Measurements from ENCODE around the gene SLC40A1. TPM values are rescaled to one million over a fixed set of nuclear protein-coding genes. Genes with fewer than 3 reads are reported as not detected.

Gene SLC40A1
- total RNA-seq, 1 experiment from 2014 or later = 1.7 TPM

DNA sequence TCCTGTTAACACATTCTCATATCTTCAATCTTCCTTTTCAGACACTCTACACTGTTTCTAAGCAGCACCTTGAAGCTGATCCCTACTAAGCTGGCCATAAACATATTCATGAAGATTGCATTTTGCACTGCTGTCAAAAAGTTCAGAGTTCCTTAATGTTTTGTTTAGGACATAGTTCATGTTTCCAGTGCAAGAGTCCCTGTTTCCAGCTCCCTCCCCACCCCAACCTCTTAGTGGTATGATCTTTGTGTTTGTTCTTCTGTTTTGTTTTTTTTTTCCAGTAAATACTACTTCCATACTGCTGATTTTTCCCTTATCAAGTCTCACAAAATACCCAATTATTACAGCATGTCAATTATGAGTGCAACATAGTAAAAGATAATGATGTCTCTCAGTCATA is 4.1 kb upstream of the SLC40A1 start:
- H3K4me1 ChIP-seq (ENCODE audit: insufficient read depth, low read length) = 0 out of 2 replicates have a peak, but pooled peaks cover 9% of the 10 kb centered on the region
- H3K9me2 ChIP-seq (replicated peaks; ENCODE audit: low read length) = no peaks in the 10 kb centered on the region
- POLR2A ChIA-PET (ENCODE audit: unreplicated experiment) = no interaction called here
- no peaks in the 10 kb centered on the region for H3F3A ChIP-seq (ENCODE audit: low read length, unreplicated experiment)
- H3K27ac ChIP-seq (ENCODE audit: low read length) = no peak overlapping the region
- intact Hi-C loops (cut with micrococcal nuclease) = no loop called here
- H3K36me3 ChIP-seq (ENCODE audit: low read depth, low read length) = no peaks in the 10 kb centered on the region
- H2AFZ ChIP-seq (ENCODE audit: low read length) = no peak overlapping the region
- DNase-seq = no peak
- H3K27me3 ChIP-seq (ENCODE audit: low read length) = no peaks in the 10 kb centered on the region; the same call in 1 of the 2 replicates
- no peak overlapping the region for H3K9ac ChIP-seq (ENCODE audit: low read length)
- TF ChIP-seq EZH2phosphoT487 (IDR thresholded peaks at IDR 0.05; ENCODE audit: borderline replicate concordance, low read length) = no peak
- no peak for TF ChIP-seq EZH2 (IDR thresholded peaks at IDR 0.05; ENCODE audit: low read length, unreplicated experiment)
- TF ChIP-seq, protein P1, sequence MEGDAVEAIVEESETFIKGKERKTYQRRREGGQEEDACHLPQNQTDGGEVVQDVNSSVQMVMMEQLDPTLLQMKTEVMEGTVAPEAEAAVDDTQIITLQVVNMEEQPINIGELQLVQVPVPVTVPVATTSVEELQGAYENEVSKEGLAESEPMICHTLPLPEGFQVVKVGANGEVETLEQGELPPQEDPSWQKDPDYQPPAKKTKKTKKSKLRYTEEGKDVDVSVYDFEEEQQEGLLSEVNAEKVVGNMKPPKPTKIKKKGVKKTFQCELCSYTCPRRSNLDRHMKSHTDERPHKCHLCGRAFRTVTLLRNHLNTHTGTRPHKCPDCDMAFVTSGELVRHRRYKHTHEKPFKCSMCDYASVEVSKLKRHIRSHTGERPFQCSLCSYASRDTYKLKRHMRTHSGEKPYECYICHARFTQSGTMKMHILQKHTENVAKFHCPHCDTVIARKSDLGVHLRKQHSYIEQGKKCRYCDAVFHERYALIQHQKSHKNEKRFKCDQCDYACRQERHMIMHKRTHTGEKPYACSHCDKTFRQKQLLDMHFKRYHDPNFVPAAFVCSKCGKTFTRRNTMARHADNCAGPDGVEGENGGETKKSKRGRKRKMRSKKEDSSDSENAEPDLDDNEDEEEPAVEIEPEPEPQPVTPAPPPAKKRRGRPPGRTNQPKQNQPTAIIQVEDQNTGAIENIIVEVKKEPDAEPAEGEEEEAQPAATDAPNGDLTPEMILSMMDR (conservative IDR thresholded peaks at IDR 0.05; ENCODE audit: low read depth, low read length) = no peak
- no peaks in the 10 kb centered on the region for H4K20me1 ChIP-seq (ENCODE audit: low read length)
- H3K4me3 ChIP-seq (ENCODE audit: low read length) = no peak overlapping the region
- no peak for ATAC-seq
- H3K4me2 ChIP-seq (ENCODE audit: low read length) = no peak overlapping the region
- BruUV-seq (replicated peaks) = no TSS peak
- no peaks in the 10 kb centered on the region for H3K9me3 ChIP-seq (ENCODE audit: low read length)
- CTCF ChIA-PET = no interaction called here
- no peaks in the 10 kb centered on the region for H3K79me2 ChIP-seq (ENCODE audit: low read length)

DNA sequence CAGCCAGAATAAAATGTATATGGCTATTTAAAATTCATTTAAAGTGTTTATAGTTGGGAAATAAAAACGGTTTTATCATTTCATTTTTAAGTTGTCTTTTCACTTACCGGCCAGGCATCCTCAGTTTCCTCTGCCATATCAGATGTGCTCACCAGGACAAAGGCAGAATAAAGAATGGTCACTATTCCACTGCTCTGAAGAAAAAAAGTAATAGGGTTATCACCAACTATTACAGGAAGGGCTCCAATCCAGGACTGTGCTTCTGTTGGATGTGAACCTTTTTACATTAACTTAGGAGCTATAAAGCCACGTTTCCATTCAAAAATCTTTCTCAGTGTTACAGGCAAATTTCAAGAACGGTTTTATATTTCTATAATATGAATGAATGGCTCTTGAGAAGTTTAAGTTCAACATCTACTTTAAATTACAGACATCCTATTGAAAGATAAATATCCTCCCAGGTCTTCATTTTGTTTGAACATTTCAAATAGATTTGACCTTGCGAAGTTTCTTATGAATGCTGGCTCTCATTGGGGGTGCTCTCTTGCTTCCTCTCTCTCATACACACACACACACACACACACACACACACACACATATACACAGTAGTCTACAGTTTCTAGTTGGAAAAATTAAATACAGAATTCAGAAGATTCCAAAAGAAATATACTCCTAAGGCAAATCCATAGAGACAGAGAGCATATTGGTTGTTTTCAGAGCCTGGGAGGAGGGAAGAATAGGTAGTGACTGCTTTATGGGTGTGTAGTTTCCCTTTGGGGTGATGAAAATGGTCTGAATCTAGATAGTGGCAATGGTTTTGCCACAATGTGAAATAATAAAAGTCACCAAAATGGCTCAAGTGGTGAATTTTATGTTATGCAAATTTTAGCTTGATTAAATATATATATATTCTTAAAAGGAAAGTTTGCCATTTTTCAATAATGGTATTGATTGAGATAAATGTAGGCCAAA is 2.9 kb upstream of the SLC40A1 start:
- no peak for ATAC-seq
- H3F3A ChIP-seq (ENCODE audit: low read length, unreplicated experiment) = no peaks in the 10 kb centered on the region
- H3K9me3 ChIP-seq (ENCODE audit: low read length) = no peaks in the 10 kb centered on the region
- BruUV-seq (replicated peaks) = no TSS peak
- no peaks in the 10 kb centered on the region for H4K20me1 ChIP-seq (ENCODE audit: low read length)
- no peaks in the 10 kb centered on the region for H3K36me3 ChIP-seq (ENCODE audit: low read depth, low read length)
- no peak for DNase-seq
- H3K9me2 ChIP-seq (replicated peaks; ENCODE audit: low read length) = no peaks in the 10 kb centered on the region
- 0 out of 2 replicates have a peak, but pooled peaks cover 9% of the 10 kb centered on the region for H3K4me1 ChIP-seq (ENCODE audit: insufficient read depth, low read length)
- CTCF ChIA-PET = no interaction called here
- TF ChIP-seq EZH2phosphoT487 (IDR thresholded peaks at IDR 0.05; ENCODE audit: borderline replicate concordance, low read length) = no peak
- H3K27ac ChIP-seq (ENCODE audit: low read length) = no peak overlapping the region
- no peak overlapping the region for H2AFZ ChIP-seq (ENCODE audit: low read length)
- intact Hi-C loops (cut with micrococcal nuclease) = no loop called here
- no peak overlapping the region for H3K4me2 ChIP-seq (ENCODE audit: low read length)
- H3K79me2 ChIP-seq (ENCODE audit: low read length) = no peaks in the 10 kb centered on the region
- no peaks in the 10 kb centered on the region; the same call in 1 of the 2 replicates for H3K27me3 ChIP-seq (ENCODE audit: low read length)
- no peak overlapping the region for H3K9ac ChIP-seq (ENCODE audit: low read length)
- POLR2A ChIA-PET (ENCODE audit: unreplicated experiment) = no interaction called here
- no peak overlapping the region for H3K4me3 ChIP-seq (ENCODE audit: low read length)

DNA sequence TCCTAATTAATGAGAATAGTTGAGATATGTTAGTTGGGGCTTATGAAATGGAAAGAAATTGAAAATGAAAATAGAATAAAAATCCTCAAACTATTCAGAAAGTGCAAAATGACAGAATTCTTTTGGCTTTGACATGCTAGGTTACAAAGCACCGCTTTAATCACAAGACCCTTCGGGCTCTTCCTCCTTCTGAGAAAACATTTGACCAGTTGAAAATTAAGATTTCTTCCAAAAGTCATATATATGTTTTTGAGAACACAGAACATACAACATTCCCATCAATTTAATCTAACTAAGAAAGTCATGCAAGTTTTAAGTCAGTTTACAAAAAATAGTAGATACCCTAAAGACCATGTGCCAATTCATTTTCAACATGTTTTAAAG is 2.2 kb upstream of the SLC40A1 start:
- Histone ChIP-seq H3K4me2 (ENCODE audit: low read length) (no peak overlapping the region), H3K27me3 (ENCODE audit: low read length) (no peaks in the 10 kb centered on the region; the same call in 1 of the 2 replicates), H3K36me3 (ENCODE audit: low read depth, low read length) (no peaks in the 10 kb centered on the region), H3K9me3 (ENCODE audit: low read length) (no peaks in the 10 kb centered on the region), H3F3A (ENCODE audit: low read length, unreplicated experiment) (no peaks in the 10 kb centered on the region), H4K20me1 (ENCODE audit: low read length) (no peaks in the 10 kb centered on the region), H2AFZ (ENCODE audit: low read length) (no peak overlapping the region), H3K9me2 (replicated peaks; ENCODE audit: low read length) (no peaks in the 10 kb centered on the region), H3K4me3 (ENCODE audit: low read length) (no peak overlapping the region), H3K4me1 (ENCODE audit: insufficient read depth, low read length) (0 out of 2 replicates have a peak, but pooled peaks cover 9% of the 10 kb centered on the region), H3K27ac (ENCODE audit: low read length) (no peak overlapping the region), H3K9ac (ENCODE audit: low read length) (no peak overlapping the region), H3K79me2 (ENCODE audit: low read length) (no peaks in the 10 kb centered on the region)
- ATAC-seq = no peak
- no peak for DNase-seq
- intact Hi-C loops (cut with micrococcal nuclease) = no loop called here
- no TSS peak for BruUV-seq (replicated peaks)
- no peak for TF ChIP-seq EZH2phosphoT487 (IDR thresholded peaks at IDR 0.05; ENCODE audit: borderline replicate concordance, low read length)
- TF ChIP-seq EZH2 (IDR thresholded peaks at IDR 0.05; ENCODE audit: low read length, unreplicated experiment) = no peak
- TF ChIP-seq, protein P1 (conservative IDR thresholded peaks at IDR 0.05; ENCODE audit: low read depth, low read length) = no peak
- CTCF ChIA-PET = no interaction called here
- POLR2A ChIA-PET (ENCODE audit: unreplicated experiment) = no interaction called here

All from PC-3 (cell line).